ENCODE data around the gene TNFSF11.

Gene TNFSF11

DNA sequence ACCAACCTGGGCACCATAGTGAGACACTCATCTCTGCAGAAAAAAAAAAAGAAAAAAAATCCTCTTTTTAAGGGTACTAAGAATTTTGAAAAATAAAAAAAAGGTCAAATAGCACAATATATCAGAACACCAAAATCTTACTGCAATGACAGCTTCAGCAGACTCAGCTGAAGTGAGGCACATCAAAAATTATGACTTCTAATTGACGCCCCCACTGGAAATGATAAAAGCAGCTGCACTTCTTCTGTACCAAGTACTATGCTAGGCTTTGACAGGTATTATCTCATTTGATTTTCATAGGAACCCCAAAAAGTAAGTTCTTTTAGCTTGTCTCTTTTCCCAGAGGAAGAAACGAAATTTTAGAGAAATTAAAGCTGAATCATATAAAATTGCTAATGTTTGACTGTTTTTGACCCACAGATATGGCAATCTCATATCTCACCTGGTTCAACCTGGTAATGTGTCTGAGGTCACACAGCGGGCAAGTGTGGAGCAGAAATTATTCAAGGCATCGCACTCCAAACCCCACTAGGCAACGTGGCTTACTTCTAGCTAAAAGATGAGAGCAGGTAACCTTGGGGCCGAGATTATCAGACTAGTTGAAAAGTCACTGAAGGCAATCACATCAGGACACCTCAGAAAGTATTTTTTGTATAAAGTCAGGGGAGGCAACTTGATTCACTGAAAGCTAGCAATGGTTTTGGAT, 78.1 kb downstream of the TNFSF11 start:
- H3K36me3 ChIP-seq (ENCODE audit: control insufficient read depth, insufficient read depth, low read length): no peaks in the 10 kb centered on the region
- H3K4me2 ChIP-seq (ENCODE audit: low read length): no peak overlapping the region
- no peaks in the 10 kb centered on the region for H3K9me3 ChIP-seq (ENCODE audit: control insufficient read depth, low read length)
- H3K27ac ChIP-seq: no peak overlapping the region
- H3K9ac ChIP-seq: no peak overlapping the region
- TF ChIP-seq, protein P1, sequence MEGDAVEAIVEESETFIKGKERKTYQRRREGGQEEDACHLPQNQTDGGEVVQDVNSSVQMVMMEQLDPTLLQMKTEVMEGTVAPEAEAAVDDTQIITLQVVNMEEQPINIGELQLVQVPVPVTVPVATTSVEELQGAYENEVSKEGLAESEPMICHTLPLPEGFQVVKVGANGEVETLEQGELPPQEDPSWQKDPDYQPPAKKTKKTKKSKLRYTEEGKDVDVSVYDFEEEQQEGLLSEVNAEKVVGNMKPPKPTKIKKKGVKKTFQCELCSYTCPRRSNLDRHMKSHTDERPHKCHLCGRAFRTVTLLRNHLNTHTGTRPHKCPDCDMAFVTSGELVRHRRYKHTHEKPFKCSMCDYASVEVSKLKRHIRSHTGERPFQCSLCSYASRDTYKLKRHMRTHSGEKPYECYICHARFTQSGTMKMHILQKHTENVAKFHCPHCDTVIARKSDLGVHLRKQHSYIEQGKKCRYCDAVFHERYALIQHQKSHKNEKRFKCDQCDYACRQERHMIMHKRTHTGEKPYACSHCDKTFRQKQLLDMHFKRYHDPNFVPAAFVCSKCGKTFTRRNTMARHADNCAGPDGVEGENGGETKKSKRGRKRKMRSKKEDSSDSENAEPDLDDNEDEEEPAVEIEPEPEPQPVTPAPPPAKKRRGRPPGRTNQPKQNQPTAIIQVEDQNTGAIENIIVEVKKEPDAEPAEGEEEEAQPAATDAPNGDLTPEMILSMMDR (IDR thresholded peaks at IDR 0.05): no peak
- no peaks in the 10 kb centered on the region for H3K4me1 ChIP-seq
- H3K4me3 ChIP-seq (ENCODE audit: low read depth, low read length): no peak overlapping the region
- no peaks in the 10 kb centered on the region for H3K27me3 ChIP-seq (ENCODE audit: control insufficient read depth, insufficient read depth, low read length)
- H3K79me2 ChIP-seq: no peaks in the 10 kb centered on the region
- H2AFZ ChIP-seq: no peak overlapping the region

DNA sequence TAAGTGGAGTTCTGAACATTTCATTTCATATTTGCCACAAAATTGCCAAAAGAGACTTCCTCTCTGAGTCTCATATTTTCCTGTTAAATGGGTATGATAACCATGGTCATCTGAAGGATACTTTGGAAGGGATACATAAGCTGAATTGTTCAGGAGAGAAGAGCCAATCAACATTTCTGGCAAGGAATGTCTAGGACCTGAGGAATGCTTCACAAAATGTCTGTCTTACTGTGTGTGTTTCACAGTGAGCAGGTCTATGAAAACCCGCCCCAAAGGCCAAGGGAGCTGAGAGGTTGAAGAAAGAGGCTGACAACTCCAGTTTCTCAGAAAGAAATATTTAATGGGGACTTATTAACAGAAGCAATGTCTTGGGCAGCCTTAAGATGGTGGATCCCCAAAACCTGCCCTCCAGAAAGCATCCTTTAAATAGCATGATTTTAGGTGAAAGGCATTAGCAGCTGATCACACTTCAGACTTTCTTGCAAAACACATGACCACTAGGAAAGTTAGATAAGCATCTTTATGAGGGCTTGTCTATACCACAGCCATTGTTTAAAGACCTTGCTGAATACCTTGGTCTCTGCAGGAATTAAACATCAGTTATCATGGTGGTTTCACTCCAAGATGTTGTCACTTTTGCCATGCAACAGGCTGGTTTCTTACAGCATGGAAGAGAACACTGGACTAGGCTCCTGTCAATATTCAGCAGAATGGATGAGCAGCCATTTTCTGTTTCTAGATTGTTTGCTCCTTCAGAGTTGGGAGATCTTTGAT, 78.9 kb downstream of the TNFSF11 start:
- Histone ChIP-seq H3K36me3 (ENCODE audit: control insufficient read depth, insufficient read depth, low read length) (no peaks in the 10 kb centered on the region), H3K27me3 (ENCODE audit: control insufficient read depth, insufficient read depth, low read length) (no peaks in the 10 kb centered on the region), H3K79me2 (no peaks in the 10 kb centered on the region), H3K4me1 (no peaks in the 10 kb centered on the region), H3K4me2 (ENCODE audit: low read length) (no peak overlapping the region), H3K9me3 (ENCODE audit: control insufficient read depth, low read length) (no peaks in the 10 kb centered on the region), H3K27ac (no peak overlapping the region), H2AFZ (no peak overlapping the region), H3K4me3 (ENCODE audit: low read depth, low read length) (no peak overlapping the region), H3K9ac (no peak overlapping the region)
- TF ChIP-seq, protein P1 (IDR thresholded peaks at IDR 0.05): no peak

DNA sequence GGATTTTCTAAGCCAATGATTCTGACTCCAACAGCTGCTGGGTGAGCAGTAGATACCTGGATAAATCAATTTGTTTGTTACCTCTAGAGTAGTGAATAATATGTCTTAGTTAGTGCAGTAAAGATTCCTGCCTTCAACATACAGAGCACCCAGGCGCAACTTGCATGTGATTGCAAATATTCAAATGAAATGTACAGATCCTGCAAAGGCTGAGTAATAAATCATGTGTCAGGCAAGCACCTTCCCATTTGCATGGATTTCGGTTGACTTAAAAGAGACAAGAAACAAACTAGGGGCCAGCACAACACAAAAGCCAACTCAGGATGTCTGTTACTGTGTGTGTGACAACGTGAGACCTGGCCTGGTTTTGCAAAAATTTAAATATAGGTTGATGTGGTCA, 79.7 kb downstream of the TNFSF11 start:
- Histone ChIP-seq H3K9ac (no peak overlapping the region), H3K4me1 (no peaks in the 10 kb centered on the region), H3K4me3 (ENCODE audit: low read depth, low read length) (no peak overlapping the region), H3K79me2 (no peaks in the 10 kb centered on the region), H3K9me3 (ENCODE audit: control insufficient read depth, low read length) (no peaks in the 10 kb centered on the region), H3K27me3 (ENCODE audit: control insufficient read depth, insufficient read depth, low read length) (no peaks in the 10 kb centered on the region), H3K36me3 (ENCODE audit: control insufficient read depth, insufficient read depth, low read length) (no peaks in the 10 kb centered on the region), H3K27ac (no peak overlapping the region), H2AFZ (no peak overlapping the region), H3K4me2 (ENCODE audit: low read length) (no peak overlapping the region)
- TF ChIP-seq, protein P1 (IDR thresholded peaks at IDR 0.05): no peak

DNA sequence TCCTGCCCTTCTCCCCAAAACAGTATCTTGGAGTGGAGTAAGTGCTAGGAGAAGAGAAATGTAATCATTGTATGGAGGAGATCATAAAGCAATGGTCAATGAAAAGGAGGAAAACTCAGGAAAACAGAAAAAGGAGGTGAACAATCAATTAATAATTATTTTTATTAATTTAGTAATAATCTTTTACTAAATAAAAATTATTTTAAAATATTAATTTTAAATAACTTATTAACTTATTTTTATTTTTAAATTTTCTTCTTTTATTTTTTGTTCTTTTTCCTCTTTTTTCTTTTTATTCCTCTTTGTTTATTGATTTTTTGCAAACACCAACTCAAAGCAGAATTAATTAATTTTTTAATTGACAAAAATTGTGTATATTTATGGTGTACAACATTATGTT, 80.3 kb downstream of the TNFSF11 start:
- Histone ChIP-seq H3K27ac (no peak overlapping the region), H3K27me3 (ENCODE audit: control insufficient read depth, insufficient read depth, low read length) (no peaks in the 10 kb centered on the region), H2AFZ (no peak overlapping the region), H3K79me2 (no peaks in the 10 kb centered on the region), H3K4me1 (no peaks in the 10 kb centered on the region), H3K4me2 (ENCODE audit: low read length) (no peak overlapping the region), H3K4me3 (ENCODE audit: low read depth, low read length) (no peak overlapping the region), H3K36me3 (ENCODE audit: control insufficient read depth, insufficient read depth, low read length) (no peaks in the 10 kb centered on the region), H3K9ac (no peak overlapping the region), H3K9me3 (ENCODE audit: control insufficient read depth, low read length) (no peaks in the 10 kb centered on the region)
- TF ChIP-seq, protein P1 (IDR thresholded peaks at IDR 0.05): no peak
